HL-60/S4 (cell line): Measurements from ENCODE around the gene CFAP65.

ENCODE experiments used
- in situ Hi-C: fragments of 300-500 bp; cut with MboI; formaldehyde crosslinking; loops from 2 replicates; pipeline ENCODE4 v1.14.3; 2022; ENCODE audit warnings: low sequenced_read_pairs

CFAP65 gene

DNA sequence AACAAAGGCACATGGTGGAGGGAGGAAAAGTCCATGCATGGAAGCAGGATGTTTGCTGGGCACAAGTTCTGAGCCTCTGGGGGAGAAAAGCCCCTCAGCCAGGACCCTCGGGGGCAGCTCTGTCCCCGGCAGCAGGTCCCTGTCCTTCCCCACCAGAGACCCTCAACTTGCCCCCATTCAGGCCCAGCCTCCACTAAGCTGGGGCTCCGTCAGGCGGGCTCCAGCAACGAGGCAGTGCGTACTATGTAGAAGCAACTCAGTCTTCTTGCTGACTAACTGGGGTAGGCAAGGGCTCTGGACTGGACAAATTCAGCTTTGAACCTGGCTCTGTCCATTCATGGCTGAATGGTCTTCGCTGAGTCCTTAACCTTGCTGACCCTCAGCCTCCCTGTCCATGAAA, 23.0 kb downstream of the CFAP65 start:
- in situ Hi-C loops: no loop called here

- in situ Hi-C loops: no loop called here
Measured at GRCh38 chr2:219017201-219017931, 23.9 kb downstream of the CFAP65 start.

- in situ Hi-C loops: no loop called here
Measured at GRCh38 chr2:219016721-219017120, 24.6 kb downstream of the CFAP65 start.

DNA sequence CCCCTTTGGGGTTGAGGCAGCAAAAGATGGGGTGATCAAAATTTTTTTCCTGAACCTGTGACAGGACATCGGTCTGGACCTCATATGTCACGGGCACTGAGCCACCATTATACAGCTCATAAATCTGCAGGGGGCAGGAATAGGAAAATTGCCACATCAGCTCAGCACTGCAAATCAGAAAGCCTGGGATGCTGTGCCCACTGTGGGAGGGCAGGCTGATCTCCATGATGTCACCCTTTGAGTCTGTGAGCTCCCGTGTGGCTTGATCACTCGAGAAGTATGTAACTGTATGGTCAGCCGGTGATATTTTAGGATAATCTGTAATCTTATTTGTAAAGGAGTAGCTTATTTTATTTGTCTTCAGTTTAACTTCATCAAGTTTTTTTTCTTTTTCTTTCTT, 30.4 kb downstream of the CFAP65 start:
- in situ Hi-C loops: no loop called here

DNA sequence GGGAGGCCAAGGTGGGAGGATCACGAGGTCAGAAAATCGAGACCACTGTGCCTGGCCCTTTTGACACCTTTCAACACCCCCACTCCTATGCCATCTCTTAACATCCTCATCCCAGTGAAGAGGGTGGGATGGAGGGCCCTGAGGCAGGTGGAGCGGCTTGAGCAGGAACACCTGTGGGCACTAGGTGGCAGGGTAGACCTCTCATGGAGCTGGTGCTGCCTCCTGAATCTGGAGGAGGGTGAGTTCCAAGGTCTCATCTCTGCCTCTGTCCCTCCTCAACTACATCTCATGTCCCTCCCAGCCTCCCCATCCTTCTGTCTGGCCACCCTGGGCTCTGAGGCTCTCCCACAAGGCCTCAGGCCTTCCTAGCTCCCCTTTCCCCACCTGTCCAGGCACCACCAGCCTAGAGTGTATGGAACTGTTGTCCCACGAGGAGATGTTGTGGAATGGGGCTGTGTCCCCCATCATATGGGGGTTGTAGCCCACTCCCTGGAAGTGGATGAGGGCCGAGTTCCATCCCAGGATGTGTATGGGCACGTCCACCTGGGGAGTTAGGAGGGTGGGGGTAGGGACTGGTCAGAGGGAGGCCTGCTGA, 31.1 kb downstream of the CFAP65 start:
- in situ Hi-C loops: no loop called here

DNA sequence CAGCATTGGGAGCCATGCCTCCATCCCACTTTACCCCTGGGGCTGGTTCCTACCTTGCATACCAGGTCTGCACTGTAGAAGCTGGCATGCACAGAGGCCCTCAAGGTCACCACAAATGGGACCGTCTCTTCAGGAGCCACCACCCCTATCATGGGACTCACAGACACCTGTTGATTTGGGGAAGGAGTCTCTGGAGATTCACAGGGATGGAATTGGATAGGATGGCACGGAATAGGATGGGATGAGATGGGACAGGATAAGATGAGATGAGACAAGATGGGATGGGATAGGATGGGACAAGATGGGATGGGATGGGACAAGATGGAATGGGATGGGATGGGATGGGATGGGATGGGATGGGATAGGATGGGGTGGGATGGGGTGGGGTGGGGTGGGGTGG, 32.0 kb downstream of the CFAP65 start:
- in situ Hi-C loops: no loop called here

DNA sequence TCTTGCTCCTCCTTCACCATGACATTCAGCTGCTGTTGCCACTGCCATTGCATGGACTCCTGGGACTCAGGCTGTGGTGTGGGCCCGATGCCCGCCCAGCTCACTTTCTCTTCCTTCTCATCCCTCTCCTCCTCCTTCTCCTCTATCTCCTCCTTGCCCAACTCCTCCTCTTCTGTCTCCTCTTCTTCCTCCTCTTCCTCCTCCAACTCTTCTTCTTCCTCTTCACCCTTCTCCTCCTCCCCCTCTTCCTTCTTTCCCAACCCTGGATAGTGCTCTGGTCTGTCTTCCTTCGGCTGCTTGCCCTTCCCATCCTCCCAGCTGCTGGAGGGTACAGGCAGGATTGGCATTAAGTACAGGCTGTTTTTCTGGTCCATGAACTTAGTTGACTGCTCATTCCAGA, 37.3 kb downstream of the CFAP65 start:
- in situ Hi-C loops: no loop called here

- in situ Hi-C loops: no loop called here
Measured at GRCh38 chr2:219003267-219003634, 38.1 kb downstream of the CFAP65 start.

- in situ Hi-C loops: no loop called here
Measured at GRCh38 chr2:219002395-219003266, 38.7 kb downstream of the CFAP65 start.

- in situ Hi-C loops: no loop called here
Measured at GRCh38 chr2:219001577-219002394, 39.5 kb downstream of the CFAP65 start.

- in situ Hi-C loops: no loop called here
Measured at GRCh38 chr2:219001100-219001576, 40.2 kb downstream of the CFAP65 start.

GRCh38 chr2:219000569-219000960, 40.8 kb downstream of the CFAP65 start:
- in situ Hi-C loops: no loop called here

DNA sequence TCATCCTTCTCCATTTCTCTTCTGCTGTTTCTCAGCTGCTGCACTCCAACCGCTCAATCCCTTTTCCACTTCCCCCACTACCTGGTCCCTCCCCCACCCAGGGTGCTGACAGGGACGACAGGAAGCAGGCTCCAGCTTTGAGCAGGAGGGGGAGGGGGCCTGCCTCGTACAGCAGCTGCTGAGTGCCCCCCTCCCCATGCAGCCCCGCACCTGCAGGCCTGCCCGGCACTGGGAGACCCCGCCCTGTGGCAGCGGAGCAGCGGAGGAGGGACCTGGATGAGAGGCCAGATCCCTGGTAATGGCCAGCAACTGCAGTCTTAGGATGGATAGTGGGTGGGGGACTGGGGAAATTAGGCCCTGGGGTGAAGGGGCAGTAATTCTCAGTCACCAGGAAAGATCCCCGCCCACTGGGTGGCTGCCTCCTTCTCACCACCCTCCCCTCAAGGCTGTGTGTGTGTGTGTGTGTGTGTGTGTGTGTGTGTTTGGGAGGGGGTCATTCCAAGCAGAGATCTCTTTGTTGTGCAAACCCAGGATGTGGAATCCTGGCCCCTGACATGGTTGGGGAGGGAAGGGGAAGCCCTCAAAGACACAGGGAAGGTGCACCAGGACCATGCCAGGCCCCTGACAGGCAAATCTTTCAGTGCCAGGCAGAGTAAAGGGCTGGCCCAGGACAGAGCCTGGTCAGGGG, 41.3 kb downstream of the CFAP65 start:
- in situ Hi-C loops: no loop called here

DNA sequence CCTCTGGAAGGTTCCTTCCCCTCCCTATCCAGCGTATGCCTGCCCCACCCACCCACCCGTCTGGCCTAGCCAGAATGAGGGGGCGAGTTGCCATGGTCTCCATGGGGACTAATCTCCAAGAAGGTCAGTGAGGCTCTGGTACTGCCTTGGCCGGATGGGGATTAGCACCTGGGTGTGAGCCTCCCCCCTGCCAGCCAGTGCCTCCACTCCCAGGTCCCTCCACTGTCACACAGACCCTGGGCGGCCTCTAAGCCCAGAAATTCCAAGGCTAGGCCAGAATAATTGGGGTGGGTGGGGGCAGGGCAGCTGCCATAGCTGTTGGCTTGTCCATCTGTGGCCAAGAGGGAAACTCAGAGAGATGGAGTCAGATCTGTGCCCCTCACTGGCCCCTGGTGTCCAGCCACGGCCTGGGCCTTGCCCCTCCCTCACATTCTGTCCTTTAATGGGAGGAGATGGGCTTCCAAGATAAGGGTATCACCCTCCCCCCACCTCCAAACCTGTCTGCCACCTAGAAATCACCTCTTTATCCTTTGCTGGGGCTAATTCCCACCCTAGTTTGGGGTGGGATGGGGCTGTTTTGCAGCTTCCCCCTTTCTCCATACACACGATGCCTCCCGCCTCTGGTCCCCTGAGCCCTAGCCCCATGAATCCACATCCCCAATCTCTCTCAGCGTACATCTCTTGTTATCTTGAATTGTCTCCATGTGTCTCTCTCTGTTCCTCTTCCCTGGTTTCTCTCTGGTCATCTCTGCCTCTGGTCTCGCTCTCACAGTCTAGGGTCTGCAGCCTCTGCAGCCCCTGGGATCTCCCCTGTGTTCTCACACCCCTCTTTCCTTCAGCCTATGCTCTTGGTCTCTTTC, 42.1 kb downstream of the CFAP65 start:
- in situ Hi-C loops: no loop called here

- in situ Hi-C loops: no loop called here
Measured at GRCh38 chr2:218998414-218999002, 42.8 kb downstream of the CFAP65 start.

GRCh38 chr2:218997731-218998130, 43.6 kb downstream of the CFAP65 start:
- in situ Hi-C loops: no loop called here

DNA sequence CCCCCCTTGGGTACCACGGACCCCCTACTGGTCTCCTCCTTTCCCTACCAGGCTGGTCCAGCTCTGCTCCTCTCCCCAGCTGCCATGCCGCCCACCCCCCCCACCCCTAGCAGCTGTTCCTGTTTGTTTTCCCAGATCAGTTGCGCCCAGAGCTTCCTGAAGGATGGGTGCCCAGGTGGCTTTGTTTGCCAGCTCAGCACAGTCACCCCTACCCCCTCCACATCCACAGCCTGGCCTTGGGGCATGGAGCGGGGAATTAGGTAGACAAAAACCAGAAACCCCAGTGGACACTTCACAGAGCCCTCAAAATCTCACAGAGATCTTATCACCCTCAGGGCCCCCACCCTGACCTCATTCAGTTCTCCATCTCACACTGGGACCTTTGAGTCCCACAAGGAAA, 44.4 kb downstream of the CFAP65 start:
- in situ Hi-C loops: no loop called here

DNA sequence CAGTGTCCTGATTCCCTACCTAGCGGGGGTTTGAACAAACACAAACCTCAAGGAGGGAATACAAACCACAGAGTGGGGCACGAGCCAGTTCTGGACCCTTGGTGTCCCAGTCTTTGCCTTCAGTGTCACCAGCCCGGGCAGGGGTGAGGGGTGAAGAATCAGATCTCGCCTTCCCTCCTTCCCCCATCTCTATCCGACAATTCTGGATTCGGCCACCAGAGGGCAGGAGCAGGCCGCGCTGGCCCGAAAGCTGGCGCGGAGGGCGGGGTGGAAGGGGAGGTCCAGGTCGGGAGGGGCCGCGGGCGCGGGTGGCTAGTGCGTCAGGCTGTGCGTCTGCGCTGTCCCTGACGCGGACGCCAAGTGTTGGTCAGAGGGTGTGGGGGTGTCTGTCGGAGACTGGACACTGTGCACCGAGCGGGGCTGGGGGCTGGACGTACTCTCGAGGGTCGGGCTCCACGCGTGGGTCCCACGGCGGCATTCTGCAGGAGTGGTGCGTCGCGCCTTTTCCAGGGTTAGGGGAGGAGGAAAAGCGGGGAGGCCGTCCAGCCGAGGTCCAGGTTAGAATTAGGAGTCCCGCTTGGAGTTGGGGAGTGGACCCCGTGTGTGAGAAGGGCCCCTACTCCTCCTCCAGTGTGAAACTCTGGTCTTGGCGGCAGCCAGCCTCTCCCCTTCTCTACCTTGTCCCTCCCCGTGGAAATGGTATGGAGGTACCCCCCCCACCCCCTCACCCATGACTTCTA, 45.2 kb downstream of the CFAP65 start:
- in situ Hi-C loops: no loop called here
